Activated CD4-positive, alpha-beta T cell treated with anti-CD3 and anti-CD28 coated beads, Interleukin-2, amount 10 ng/mL, durations not matched to agents 24 days and 14 days (primary cell): ENCODE data around the gene ARHGAP11B.
"Not testable (repeated sequence)": the region's sequence is repeated elsewhere in the genome, so short reads cannot be mapped to it uniquely, and the experiment has no call there.

Source experiments
- DNase-seq: peaks from one replicate; pipeline ENCODE4 v3.0.0; 2022
- H3K27ac Mint-ChIP-seq: one replicate; pipeline ENCODE4 v1.8.0; 2022; ENCODE audit warnings: mild to moderate bottlenecking, mixed read lengths
- H3K27me3 Mint-ChIP-seq: one replicate; pipeline ENCODE4 v1.8.0; 2022; ENCODE audit warnings: mixed read lengths
- H3K36me3 Mint-ChIP-seq: one replicate; pipeline ENCODE4 v1.8.0; 2022; ENCODE audit warnings: low read depth, mild to moderate bottlenecking, mixed read lengths
- H3K4me1 Mint-ChIP-seq: one replicate; pipeline ENCODE4 v1.8.0; 2021; ENCODE audit warnings: mixed read lengths
- H3K4me3 Mint-ChIP-seq: one replicate; pipeline ENCODE4 v1.8.0; 2022; ENCODE audit warnings: mild to moderate bottlenecking, moderate library complexity, mixed read lengths
- H3K9me3 Mint-ChIP-seq: one replicate; pipeline ENCODE4 v1.8.0; 2021; ENCODE audit warnings: mixed read lengths
- intact Hi-C: fragments of 100-400 bp; cut with micrococcal nuclease; formaldehyde crosslinking; loops from one replicate; pipeline ENCODE4 v1.15.1; 2023

Gene ARHGAP11B

DNA sequence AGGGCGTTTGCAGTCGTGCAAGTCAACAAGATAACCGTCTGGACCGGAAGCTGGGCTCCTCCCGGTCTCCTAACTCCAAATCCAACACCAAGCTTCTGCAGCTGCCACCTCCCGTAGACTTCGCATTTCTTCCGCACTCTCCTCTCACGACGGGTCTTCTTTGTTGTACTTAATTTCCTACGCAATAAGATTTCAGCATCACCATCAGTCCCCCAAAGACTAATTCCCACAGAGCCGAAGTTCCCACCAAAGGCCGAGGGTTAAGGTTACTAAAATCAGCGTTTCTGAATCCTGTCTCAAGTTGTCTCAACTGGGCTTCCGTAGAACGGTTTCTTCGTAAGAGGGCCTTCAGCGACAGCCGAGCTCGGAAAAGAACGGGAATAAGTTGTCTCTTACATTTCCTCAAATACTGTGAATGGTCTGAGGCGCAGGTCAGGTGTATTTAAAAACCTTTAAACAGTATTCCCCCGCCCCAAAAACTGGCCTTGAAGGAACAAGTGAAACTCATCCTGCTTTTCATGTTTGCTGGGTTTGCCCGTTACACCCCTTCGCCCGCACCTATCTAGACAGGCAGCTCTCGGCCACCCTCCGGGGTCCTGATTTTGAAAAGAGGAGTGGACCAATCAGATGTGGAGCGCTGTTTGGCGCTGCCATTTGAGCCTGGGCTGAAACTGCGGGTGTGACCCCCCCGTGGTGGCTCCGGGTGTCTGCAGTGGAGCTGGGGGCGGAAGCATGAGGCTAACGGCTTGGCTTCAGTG is at the start of gene ARHGAP11B:
Gene ARHGAP11B (plus strand): TSS at position 693 of the 758 bp plus-strand sequence.
- H3K9me3 Mint-ChIP-seq, H3K36me3 Mint-ChIP-seq, H3K27me3 Mint-ChIP-seq: not testable (repeated sequence)
- Mint-ChIP-seq H3K4me3 (peak within 1 kb of the TSS; percentile 95), H3K4me1 (peaks cover 12% of the 10 kb centered on the region), H3K27ac (peak within 1 kb of the TSS; percentile 93)
- intact Hi-C loops, result loop anchor here (5.0 kb wide), 1 partner anchor 277 kb away; the partner anchor contains the start of gene FAN1
- peak; percentile 99 for DNase-seq

- H3K9me3 Mint-ChIP-seq, H3K4me1 Mint-ChIP-seq, H3K36me3 Mint-ChIP-seq, H3K27ac Mint-ChIP-seq, intact Hi-C loops, H3K4me3 Mint-ChIP-seq, H3K27me3 Mint-ChIP-seq, DNase-seq: not testable (repeated sequence)
These were observed 46.4 kb upstream of the ARHGAP11B start for GRCh38 chr15:30579394-30579970.

DNA sequence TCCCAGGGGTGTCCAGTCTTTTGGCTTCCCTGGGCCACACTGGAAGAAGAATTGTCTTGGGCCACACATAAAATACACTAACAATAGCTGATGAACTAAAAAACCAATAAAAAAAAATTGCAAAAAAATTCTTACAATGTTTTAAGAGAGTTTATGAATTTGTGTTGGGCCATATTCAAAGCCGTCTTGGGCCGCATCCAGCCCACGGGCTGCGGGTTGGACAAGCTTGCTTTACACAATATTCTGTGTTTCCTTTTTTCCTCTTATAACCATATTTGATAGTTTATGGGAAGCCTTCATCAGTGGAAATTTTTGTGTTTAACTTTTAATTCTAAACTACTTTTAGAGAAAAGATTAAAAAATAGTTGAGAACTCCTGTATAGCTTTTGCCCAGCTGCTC is 45.2 kb upstream of the ARHGAP11B start:
- H3K9me3 Mint-ChIP-seq, H3K27ac Mint-ChIP-seq, intact Hi-C loops, DNase-seq, H3K27me3 Mint-ChIP-seq, H3K36me3 Mint-ChIP-seq, H3K4me3 Mint-ChIP-seq, H3K4me1 Mint-ChIP-seq: not testable (repeated sequence)

- H3K27me3 Mint-ChIP-seq, H3K9me3 Mint-ChIP-seq, H3K36me3 Mint-ChIP-seq, H3K27ac Mint-ChIP-seq, H3K4me1 Mint-ChIP-seq, intact Hi-C loops, H3K4me3 Mint-ChIP-seq, DNase-seq: not testable (repeated sequence)
These were observed 27.0 kb upstream of the ARHGAP11B start for GRCh38 chr15:30598953-30599352.

DNA sequence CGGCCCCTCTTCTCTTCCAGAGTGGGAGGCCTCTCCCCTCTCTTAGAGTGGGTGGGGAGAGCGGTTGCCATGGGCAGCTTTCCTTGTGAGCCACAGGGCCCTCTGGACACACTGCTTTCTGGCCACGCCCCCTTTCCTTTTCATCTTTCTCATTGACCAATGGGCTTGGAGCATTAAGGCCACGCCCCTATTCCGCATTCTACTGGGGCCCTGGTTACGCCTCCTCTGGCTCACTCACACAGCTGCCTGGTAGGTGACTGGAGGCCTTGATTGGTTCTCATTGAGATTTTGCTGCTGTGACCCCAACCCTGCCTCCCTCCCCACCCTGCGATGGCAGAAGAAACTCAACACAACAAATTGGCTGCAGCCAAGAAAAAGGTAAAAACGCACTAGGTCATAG is 22.1 kb upstream of the ARHGAP11B start, which contains the start of gene GOLGA8H:
Gene GOLGA8H (plus strand): TSS at position 233 of the 400 bp plus-strand sequence. CDS start 98 bp downstream, at position 331.
- DNase-seq, H3K4me3 Mint-ChIP-seq, H3K4me1 Mint-ChIP-seq, H3K9me3 Mint-ChIP-seq, H3K27ac Mint-ChIP-seq, H3K36me3 Mint-ChIP-seq, intact Hi-C loops, H3K27me3 Mint-ChIP-seq: not testable (repeated sequence)

DNA sequence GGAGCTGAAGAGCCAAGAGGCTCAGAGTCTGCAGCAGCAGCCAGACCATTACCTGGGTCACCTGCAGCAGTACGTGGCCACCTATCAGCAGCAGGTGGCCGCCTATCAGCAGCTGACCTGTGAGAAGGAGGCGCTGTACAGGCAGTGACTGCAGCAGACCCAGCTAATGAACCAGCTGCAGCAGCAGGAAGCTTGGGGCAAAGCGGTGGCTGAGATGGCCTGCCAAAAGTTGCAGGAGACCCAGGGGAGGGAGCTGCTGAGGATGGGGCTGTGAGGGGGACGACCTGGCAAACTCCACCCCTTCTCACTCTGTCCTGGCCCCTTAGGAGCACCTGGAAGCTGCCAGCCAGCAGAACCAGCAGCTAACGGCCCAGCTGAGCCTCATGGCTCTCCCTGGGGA is 13.7 kb upstream of the ARHGAP11B start:
- H3K27ac Mint-ChIP-seq, H3K4me3 Mint-ChIP-seq, H3K4me1 Mint-ChIP-seq, H3K36me3 Mint-ChIP-seq, DNase-seq, H3K9me3 Mint-ChIP-seq, intact Hi-C loops, H3K27me3 Mint-ChIP-seq: not testable (repeated sequence)

GRCh38 chr15:30621342-30621741 is 4.6 kb upstream of the ARHGAP11B start:
- H3K9me3 Mint-ChIP-seq, intact Hi-C loops, H3K27ac Mint-ChIP-seq: not testable (repeated sequence)

DNA sequence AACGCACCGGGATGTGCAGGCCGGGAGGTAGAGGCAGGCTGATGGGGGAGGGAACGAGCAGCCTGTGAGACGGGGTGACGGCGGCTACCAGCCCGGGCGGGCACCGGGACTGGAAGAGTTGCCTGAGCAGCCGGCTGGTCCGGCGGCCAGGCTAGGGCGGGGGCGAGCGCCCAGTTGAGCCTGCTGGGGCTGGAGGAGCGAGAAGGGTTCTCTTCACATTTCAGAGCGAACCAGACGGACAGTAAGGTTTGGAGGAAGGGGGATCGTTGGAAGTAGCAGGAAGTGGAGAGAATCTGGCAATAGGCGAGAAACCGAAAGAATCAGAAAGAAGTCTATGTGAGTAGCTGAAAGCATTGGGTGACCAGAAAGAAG is 252 bp downstream of the ARHGAP11B start:
- Mint-ChIP-seq H3K27ac (peak overlapping the region; percentile 93), H3K4me3 (peak overlapping the region; percentile 95), H3K4me1 (peaks cover 12% of the 10 kb centered on the region)
- intact Hi-C loops, result loop anchor here (5.0 kb wide), 1 partner anchor 276 kb away; the partner anchor contains the start of gene FAN1
- H3K27me3 Mint-ChIP-seq, H3K9me3 Mint-ChIP-seq, H3K36me3 Mint-ChIP-seq: not testable (repeated sequence)
- peak; percentile 77 for DNase-seq

More at GRCh38 chr15:30621342-30621741, 4.6 kb upstream of the ARHGAP11B start:
- H3K36me3 Mint-ChIP-seq, H3K4me1 Mint-ChIP-seq, H3K4me3 Mint-ChIP-seq, DNase-seq, H3K27me3 Mint-ChIP-seq: not testable (repeated sequence)

DNA sequence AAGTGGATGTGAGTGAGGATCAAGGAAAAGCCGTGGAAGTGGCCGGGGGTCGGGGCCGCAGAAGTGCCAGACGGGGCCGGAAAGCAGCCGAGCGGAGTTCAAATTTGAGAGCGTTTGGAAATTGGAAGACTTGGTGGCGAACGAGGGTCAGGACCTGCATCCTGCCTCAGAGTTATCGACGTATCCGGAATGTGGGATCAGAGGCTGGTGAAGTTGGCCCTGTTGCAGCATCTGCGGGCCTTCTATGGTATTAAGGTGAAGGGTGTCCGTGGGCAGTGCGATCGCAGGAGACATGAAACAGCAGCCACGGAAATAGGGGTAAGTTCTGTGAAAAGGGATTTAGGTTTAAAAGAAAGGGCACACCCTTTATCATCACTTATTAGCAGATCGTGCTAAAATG is 704 bp downstream of the ARHGAP11B start:
- H3K4me3 Mint-ChIP-seq, result peak overlapping the region; percentile 95
- intact Hi-C loops, result loop anchor here (5.0 kb wide), 1 partner anchor 276 kb away; the partner anchor contains the start of gene FAN1
- H3K9me3 Mint-ChIP-seq, H3K36me3 Mint-ChIP-seq, H3K27me3 Mint-ChIP-seq: not testable (repeated sequence)
- peak overlapping the region; percentile 93 for H3K27ac Mint-ChIP-seq
- peak; percentile 69 for DNase-seq
- peaks cover 12% of the 10 kb centered on the region for H3K4me1 Mint-ChIP-seq

DNA sequence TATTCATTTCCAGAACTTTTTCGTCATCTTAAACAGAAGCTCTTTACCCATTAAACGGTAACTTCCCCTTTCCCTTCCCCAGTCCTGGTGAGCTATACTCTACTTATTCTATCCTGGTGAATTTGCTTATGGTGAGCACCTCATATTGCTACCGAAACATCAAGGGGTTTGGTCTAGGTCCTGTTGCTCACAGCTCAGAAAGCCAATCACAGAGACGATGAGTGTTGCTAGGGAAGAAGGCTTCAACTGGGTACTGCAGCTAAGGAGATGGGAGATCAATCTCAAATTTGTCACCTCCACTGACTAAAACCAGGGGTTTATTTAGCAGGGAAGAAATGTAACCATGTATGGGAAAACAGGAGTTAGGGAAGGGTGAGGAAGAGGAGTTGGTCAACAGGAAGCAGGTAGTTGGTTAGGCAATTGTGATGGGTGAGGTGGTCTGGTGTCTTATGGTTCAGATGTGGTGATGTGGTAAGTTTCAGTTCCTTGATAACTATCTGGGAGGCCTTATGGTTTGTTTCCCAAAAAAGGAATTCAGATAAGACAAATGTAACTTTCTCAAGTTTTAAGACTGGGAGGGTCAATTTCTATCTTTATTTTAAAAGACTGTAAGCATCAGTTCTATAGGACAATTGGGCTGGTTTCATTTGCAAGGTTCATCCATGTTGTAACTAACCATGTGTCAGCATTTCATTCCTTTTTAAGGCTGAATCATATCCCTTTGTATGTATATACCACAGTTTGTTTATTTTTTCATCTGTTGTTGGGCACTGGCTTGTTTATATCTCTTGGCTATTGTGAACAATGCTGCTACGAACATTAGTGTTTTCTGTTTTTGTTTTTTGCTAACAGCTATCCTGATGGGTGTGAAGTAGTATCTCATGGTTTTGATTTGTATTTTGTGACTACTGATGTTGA is 24.3 kb downstream of the ARHGAP11B start:
- H3K27ac Mint-ChIP-seq, result peak overlapping the region; percentile 79
- peaks cover 57% of the 10 kb centered on the region for H3K36me3 Mint-ChIP-seq
- H3K4me3 Mint-ChIP-seq, result peak overlapping the region; percentile 57
- H3K27me3 Mint-ChIP-seq, result no peaks in the 10 kb centered on the region
- intact Hi-C loops, result no loop called here
- H3K4me1 Mint-ChIP-seq, result peaks cover 42% of the 10 kb centered on the region
- DNase-seq, result no peak
- H3K9me3 Mint-ChIP-seq, result peaks cover 6% of the 10 kb centered on the region

DNA sequence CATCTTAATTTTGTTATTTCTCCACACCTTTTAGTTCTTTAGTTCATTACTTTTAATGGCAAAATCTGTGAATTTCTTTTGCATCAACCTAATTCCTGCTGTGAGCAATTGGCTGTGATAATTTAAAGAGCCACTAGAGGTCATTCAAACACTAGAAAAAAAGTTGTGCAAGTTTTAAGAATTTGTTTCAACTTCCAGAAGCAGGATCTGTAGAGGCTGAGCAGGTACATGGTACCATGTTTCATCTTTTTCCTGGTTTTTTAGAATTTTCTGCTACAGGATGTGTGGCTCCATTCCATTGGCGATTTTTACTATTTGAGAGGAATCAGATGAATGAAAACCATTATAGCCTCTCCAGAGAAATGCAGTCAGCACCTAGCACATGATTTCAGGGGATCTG is 35.2 kb downstream of the ARHGAP11B start:
- H3K4me3 Mint-ChIP-seq, result not testable (repeated sequence)
- intact Hi-C loops, result loop anchor here (10.0 kb wide), 1 partner anchor 94 kb away; no protein-coding TSS in a partner anchor
- peak; percentile 57 for DNase-seq

GRCh38 chr15:30669621-30670020 is 43.7 kb downstream of the ARHGAP11B start:
- not testable (repeated sequence) for H3K27ac Mint-ChIP-seq, H3K27me3 Mint-ChIP-seq, H3K4me3 Mint-ChIP-seq, H3K9me3 Mint-ChIP-seq
- Mint-ChIP-seq H3K4me1 (peaks cover 18% of the 10 kb centered on the region), H3K36me3 (peaks cover 50% of the 10 kb centered on the region)
- intact Hi-C loops, result loop anchor here (10.0 kb wide), 1 partner anchor 85 kb away; no protein-coding TSS in a partner anchor
- DNase-seq, result peak; percentile 26

More for the DNA sequence above, 35.2 kb downstream of the ARHGAP11B start:
- H3K27me3 Mint-ChIP-seq, H3K9me3 Mint-ChIP-seq, H3K27ac Mint-ChIP-seq, H3K4me1 Mint-ChIP-seq: not testable (repeated sequence)
- H3K36me3 Mint-ChIP-seq, result peaks cover 19% of the 10 kb centered on the region

- Mint-ChIP-seq H3K4me1 (peaks cover 18% of the 10 kb centered on the region), H3K36me3 (peaks cover 52% of the 10 kb centered on the region), H3K4me3 (no peak overlapping the region), H3K27me3 (no peaks in the 10 kb centered on the region), H3K9me3 (no peaks in the 10 kb centered on the region), H3K27ac (peak overlapping the region; percentile 38)
- intact Hi-C loops, result no loop called here
- peak; percentile 49 for DNase-seq
These were observed 44.1 kb downstream of the ARHGAP11B start for GRCh38 chr15:30670056-30670455.
